Stimulated activated CD8-positive, alpha-beta memory T cell treated with anti-CD3 and anti-CD28 coated beads, Interleukin-12 subunit alpha, Interleukin-12 subunit beta, amount 100 ng/mL, for 24 hours (primary cell): ENCODE results near the gene TSC22D1.
"Not testable (repeated sequence)": the region's sequence is repeated elsewhere in the genome, so short reads cannot be mapped to it uniquely, and the experiment has no call there.

Experiments used
- DNase-seq: peaks from one replicate; pipeline ENCODE4 v3.0.0-alpha.2; 2020; ENCODE audit errors: extremely low read depth

TSC22D1 gene

DNA sequence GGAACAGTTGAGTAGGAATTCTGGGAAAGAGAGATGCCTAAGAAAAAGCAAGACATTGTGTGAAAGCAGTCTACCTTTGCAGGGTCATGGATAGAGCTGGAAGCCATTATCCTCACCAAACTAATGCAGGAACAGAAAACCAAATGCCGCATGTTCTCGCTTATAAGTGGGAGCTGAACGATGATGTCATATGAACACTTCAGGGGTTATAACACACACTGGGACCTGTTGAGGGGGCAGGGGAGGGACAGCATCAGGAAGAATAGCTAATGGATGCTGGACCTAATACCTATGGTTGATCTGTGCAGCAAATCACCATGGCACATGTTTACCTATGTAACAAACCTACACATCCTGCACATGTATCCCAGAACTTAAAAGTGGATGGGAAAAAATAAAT lies 69.9 kb downstream of the TSC22D1 start:
- no peak for DNase-seq

DNA sequence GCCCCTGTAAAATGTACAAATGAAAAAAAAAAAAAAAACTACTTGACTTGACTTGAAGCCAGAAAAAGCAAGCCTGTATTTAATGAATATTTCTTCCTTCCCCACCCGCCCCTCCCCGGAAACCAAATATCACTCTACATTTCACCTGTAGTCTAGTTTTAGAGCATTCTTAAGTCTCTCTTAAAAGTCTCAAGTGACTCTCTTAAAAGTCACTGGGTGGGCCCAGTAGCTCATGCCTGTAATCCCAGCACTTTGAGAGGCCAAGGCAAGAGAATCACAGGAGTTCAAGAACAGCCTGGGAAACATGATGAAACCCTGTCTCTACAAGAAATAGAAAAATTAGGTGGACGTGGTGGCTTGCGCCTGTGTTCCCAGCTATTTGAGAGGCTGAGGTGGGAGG lies 72.0 kb downstream of the TSC22D1 start:
- DNase-seq, result no peak

DNA sequence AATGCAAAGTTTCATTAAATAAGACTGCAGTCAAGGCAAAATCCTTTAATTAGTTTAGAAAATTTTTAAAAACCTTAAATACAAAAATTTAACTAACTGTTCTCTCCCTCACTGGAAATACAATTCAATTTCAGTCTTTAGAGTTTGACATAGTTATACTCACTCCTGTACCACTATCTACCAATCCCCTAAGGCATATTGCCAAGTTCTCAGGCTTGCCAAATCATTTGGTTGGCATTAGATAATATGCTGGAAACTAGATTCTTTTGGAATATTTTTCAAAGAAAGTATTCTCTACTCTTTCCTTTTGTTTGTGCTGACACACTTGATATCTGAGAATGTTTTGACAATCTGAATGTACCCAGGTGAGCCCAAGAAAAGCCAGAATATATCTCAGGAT lies 77.2 kb downstream of the TSC22D1 start:
- DNase-seq, result no peak

DNA sequence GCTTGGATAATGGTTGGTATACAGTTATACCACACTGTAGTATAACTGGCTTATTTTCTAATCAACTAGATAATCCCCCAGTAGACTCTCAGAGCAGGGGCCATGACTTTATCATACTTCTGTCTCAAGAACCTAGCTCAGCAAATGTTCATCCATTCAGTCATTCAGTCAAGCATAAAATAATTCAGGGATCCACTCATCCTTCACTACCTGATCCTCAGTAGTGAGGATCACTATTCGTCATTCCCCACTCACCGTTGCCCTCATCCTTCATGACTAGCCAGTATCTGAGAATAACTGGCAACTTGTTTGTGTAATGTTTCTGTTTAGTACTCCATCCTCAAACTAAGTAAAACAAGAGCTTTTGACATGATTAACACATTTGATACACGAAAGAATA lies 77.6 kb downstream of the TSC22D1 start:
- DNase-seq, result no peak

DNA sequence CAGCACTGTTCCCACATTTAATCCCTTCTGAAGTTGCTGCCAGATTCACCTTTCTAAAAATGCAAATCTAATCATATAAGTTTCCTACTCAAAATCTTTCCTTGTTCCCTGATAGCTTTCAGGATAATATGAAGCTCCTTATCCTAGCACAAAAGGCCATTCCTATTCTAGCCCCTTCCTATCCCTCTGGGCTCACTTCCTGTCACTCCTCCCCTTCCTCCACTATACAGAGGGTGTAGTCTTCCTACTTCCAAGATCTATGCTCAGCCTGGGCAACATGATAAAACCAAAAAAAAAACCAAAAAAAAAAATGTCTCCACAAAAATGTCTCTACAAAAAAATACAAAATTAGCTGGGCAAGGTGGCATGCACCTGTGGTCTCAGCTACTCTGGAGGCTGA lies 78.3 kb downstream of the TSC22D1 start:
- DNase-seq, result no peak

DNA sequence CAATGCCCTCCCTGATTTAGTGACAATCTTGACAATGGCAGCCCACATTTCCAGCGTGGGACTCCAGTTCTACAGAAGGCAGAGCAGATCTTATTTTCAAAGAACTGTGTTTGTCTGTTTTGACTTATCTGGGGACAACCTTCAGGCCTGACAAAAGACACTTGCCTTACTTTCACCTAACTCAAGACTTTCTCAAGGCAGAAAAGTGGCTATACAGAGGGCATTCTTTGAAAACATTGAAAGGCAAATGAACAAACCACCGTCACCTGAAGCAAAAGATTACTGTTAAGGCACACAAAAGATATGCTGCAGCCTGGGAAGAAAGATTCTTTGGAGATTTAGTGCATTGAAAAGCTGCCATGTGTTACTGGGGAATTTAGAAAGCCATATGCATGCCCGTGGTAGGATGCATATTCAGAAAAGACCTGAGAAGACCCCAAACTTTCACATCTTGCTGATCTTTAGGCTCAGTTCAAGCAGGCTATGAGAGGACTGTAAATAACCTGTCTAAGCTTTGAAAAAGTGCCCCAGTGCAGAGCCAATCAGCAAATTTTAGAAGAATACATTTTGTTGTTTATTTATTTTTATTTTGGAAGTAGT lies 82.8 kb downstream of the TSC22D1 start:
- no peak for DNase-seq

DNA sequence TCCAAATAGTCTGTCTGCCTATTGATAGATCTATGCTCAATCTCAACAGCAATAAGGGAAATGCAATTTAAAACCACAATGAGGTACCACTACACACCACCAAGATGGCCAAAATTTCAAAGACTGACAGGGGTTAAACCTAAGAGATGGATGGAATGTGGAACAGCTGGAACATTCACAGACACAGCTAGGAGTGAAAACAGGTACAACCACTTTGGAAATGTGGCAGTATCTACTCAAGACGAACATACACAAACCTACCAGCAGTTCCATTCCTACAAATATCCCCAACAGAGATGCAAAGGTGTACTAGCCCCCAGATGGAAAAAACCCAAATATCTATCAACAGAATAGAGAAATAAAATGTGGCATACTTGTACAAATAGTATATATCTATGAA lies 86.4 kb downstream of the TSC22D1 start:
- DNase-seq, result no peak

DNA sequence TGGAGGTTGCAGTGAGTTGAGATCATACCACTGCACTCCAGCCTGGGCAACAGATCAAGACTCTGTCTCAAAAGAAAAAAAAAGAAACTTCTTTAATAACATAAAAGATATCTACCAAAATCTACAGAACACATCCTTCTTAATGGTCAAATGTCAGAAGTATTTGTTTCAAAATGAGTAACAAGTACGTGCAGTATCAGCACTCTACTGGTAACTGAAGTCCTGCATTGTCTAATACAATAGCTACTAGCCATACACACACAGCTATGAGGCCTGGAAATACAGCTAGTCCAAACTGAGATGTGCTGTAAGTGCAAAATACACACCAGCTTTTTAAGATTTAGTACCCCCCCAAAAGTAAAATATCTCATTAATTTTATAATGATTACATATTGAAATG lies 88.1 kb downstream of the TSC22D1 start:
- no peak for DNase-seq

DNA sequence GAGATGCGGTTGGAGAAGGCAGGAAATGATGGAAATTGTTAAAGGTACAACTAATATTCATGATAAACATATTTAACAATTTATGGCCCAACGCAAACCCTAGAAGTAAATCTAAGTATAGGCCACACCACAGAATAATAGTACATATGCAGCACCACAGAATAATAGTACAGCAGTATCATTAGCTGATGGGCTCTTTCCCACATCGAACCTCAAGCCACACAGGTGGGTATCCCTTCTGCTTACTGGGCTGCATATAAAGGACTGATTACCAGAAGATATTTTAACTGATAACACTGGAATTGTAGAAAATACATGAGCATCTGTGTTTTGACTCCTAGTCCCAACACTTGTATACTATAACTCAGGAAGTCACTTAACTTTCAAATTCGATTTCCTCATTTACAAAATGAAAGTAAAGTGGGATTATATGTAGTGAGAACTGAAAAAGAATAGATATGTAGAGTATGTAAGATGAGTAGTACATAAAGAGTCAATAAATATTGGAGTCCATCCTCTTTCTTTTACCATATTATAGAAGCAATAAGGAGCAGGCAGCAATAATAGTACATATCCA lies 91.5 kb downstream of the TSC22D1 start:
- no peak for DNase-seq

DNA sequence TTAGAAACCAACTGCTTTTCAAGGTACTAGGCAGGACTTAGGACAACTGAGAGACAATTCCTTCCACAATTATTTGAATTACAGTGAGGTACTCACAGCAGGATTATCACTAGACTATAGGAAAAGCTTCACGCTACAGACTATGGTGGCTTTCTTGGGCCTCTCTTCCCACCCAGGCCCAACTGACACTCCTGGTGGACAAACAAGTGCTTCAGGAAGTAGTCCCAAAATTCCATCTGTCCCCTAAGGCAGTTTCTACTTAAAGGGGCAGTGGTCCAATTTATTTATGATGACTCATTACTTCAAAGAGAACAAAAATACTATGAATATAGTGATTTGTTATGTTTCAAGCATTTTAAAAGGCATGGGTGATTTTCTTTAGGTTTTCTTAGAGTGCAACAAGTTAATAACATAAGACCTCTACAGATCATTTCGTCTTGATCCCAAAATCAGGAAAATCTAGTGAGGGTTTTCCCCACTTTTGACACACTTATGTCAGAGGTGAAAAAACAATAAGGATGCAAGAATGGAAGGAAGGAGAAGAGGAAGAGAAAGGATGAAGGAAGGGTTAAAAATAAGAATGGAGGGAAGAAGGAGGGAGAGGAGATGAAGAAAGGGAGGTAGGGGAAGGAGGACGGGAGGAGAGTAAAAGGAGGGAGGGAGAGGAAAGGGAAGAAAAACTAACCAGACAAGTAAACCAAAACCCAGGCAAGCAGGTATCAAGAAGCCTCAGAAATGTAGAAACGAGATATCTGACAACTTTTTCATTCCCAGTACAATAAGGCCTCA lies 101.8 kb downstream of the TSC22D1 start:
- no peak for DNase-seq

DNA sequence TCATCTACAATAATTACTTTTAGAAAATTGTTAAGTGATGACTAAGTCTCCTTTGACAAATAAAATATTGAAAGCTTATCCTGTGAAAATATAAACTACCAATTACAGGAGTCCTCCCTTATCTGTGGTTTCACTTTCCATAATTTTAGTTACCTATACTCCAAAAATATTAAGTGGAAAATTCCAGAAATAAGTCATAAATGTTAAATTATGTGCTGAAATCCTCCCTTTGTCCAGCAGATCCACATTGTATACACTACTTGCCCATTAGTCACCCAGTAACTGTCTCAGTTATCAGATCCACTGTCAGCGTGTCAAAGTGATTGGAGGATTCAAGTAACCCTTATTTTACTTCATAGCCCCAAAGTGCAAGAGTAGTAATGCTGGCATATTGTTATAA lies 104.4 kb downstream of the TSC22D1 start:
- DNase-seq, result no peak

DNA sequence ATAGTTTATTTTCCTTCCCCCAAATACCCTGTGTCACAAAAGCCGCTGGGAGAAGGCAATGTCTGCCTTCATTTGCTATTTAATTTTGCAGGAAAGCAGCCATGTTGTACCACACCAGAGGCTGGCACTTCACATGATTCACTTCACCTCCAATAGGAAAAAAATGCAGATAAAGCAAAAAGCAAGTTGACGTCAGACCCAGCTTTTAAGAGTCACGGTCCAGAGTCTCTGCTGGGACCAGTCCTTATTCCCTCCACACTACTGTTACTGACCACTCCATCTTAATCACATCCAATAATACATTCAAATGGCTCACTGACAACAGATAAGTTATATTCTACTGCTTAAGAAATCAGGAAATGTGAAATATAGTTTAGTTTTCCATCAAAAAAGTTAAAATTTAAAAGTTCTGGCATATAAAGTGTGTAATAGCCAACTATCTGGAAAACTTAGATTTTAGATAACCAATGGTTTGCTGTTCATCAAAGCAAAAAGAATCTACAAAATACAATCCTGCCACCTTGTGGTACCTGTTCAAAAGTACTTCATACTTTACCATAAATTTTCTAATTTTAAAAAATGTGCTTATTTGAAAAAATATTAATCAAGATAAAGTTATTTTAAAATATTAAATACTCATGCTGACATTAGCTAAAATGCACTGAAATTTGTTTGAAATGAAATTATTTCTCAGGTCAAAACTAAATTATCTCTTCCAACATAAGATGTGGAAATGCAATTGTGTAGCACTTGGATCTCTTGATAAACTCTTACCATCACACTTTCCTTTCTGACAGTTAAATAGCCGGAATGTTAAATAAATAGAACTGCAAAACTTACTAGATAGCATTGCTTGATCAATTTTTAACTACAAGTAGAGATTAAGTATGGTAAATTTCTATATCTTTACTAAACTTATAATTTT lies 105.2 kb downstream of the TSC22D1 start:
- no peak for DNase-seq

DNA sequence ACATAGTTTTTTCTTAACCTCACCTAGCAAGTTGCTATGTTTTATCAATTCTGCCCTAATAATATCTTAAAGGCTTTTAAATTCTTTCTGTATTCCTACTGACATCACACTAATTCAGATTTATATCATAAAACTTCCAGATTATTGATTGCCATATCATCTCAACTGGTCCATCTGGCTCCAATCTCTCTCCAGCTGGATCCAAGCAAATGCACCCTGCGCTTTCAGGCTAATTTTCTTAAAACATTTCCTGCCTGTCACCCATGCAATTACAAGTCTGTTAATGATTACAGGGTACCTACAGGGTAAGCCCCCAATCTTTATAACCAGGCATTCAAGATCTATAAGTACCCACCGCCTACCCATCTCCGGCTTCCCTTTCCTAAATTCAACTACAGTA lies 107.3 kb downstream of the TSC22D1 start:
- DNase-seq, result no peak

DNA sequence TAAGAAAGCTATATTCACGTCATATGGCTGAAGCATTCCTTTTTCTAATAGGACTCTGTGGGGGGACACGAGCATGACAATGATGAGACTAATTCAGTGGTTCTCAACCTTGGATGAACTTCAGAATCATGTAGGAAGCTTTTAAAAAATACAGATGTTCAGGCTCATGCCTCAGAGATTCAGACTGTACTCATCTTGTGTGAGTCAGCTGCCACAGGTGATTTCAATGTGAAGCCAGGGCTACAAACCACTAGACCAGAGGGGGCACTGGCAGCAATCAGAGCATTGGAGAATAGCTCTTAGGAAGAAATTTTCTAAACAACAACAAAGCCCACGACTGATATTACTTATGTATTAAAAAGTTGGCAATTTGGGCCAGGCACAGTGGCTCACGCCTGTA lies 110.8 kb downstream of the TSC22D1 start:
- no peak for DNase-seq

DNA sequence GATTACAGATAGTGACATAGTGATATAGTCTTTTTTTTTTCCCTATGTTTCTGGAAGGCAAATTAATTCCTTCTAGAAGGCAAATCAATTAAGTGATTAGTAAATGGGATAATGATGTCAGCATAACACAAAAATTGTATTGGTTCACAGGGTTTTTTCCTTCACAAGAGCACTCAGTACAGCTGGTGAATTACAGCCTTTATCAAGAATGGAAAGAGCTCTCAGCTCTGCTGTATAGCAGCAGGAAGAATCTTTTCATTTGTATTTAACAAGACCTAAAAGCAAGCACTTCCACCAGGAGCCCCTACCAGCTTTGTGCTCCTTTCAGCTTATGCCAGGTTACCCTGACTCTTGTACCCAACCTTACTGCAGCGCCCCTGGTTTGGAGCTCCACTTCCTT lies 111.7 kb downstream of the TSC22D1 start:
- DNase-seq, result no peak

DNA sequence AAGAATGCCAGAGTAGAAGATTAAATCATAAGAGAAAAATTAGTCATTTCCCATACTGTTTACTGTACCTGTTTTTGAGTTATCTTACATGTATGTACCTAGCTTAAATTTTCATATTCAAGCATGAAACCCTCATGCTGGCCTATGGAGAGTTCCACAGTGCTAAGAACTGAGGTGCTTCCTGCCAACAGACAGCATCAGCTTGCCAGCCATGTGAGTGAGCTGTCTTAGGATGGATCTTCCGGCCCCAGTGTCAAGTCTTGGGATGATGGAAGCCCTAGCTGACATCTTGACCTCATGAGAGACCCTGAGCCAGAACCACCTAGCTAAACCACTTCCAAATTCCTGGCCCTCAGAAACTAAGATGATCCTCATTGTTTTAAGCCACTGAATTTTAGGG lies 112.4 kb downstream of the TSC22D1 start:
- no peak for DNase-seq

DNA sequence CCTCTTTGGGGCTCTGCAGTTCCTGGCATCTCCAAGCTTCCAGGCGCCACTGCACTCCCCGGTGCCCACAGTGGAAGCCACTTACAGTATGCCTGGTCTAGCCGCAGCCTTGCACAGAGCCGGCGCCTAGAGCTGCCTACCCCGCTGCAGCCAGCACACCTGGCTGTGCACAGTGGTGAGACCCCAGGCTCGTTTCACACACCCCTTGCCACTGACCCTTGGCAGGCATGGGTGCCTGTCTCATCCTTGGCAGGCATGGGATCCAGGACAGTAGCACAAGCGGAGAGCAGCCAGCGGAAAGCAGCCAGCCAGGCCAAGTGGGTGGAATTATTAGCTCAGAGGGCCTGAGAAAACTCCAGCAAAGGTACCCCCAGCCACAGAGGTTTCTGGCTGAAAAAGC lies 116.5 kb downstream of the TSC22D1 start:
- DNase-seq, result no peak

DNA sequence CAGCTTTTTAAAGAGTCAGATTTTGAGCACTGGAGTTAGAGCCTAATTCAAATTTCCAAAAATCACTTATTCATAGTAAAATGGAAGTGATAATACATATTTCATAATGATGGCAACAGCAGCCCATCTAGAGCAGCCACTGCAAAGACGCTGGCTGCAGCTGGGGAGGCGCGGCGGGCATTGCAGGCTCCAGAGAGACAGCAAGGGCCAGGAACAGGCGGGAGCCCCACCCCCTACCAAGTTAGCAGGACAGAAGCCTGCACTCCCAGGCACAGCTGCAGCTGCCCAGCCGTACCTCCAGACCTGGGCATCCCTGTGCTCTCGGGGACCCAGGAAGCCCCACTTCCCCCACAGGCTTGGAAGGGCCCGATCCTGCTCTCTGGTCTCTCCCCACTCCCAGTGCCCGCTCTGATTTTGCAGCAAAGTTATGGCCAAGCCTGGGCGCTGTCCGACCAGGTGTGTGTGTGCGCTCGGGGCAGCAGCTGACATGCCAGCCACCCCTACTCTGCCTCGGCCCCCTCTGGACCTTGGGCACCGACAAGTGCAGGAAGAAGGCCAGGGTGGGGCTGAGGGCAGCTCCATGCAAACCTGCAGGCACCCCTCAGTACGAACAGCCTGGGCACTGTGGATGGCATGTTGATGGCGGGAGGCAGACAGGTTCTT lies 117.7 kb downstream of the TSC22D1 start:
- no peak for DNase-seq

DNA sequence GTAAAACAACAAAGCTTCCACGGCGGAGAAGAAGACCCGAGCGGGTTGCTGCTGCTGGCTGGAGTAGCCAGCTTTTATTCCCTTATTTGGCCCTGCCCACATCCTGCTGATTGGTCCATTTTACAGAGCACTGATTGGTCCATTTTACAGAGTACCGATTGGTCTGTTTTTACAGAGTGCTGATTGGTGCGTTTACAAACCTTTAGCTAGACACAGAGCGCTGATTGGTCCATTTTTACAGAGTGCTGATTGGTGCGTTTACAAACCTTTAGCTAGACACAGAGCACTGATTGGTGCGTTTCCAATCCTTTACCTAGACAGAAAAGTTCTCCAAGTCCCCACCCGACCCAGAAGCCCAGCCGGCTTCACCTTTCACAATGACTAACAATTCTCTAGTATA lies 119.9 kb downstream of the TSC22D1 start:
- DNase-seq, result not testable (repeated sequence)

DNA sequence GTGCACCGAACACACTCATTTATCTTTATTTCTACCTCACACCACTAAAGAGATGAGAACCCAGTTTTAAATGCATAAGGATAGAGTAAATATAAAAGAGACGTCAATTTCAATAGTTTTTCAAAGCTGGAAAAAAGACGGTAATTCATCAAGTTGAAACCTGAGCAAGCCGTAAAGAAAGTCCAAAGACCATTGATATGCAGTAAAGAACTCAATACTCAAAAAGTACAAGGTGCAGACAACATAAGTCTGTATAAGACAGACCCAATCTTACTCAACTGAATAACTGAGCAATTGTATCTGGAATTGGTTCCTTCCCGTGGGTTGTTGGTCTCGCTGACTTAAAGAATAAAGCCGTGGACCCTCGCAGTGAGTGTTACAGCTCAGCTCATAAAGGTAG lies 120.4 kb downstream of the TSC22D1 start:
- no peak for DNase-seq

DNA sequence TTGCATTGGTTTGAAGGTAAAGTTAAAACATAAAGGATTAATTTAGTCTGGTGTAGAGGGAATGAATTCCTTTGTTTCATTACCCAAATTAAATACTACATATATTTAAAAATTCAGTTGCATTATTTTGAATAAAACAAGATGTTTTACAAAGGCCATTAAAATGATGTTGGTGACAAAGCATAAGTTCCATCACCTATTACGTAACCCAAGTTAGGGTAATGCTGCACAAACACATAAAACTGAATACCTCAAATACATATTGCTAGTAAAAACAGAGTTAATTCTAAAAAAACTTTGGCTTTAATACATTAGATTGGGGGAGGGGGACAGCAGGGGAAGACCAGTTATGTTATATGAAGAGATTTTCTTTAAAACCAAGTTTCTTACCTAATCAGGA lies 122.2 kb downstream of the TSC22D1 start:
- DNase-seq, result no peak

DNA sequence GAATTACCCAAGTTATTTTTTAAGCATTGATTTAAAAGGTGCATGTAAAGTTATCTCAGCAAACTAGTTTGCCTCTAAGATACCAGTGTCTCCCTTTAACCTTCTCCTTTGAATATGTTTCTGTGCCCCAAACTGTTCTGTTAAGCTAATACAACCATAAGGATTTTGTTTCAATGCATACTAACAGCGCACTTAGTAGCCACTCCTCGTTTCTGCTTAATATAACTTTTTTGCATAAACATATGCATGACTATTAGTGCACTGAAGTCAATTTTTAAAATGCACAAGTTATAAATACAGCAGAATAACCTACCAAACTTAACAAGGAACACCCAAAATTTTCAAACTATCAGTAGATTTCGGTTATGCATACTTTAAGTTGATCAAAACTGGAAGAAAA lies 123.1 kb downstream of the TSC22D1 start:
- no peak for DNase-seq
